Measurements from ENCODE around the gene ITGAL. TPM values are rescaled to one million over a fixed set of nuclear protein-coding genes. Genes with fewer than 3 reads are reported as not detected.

Gene ITGAL
- total RNA-seq, 1 donor from 2014 or later = 0.04 TPM

DNA sequence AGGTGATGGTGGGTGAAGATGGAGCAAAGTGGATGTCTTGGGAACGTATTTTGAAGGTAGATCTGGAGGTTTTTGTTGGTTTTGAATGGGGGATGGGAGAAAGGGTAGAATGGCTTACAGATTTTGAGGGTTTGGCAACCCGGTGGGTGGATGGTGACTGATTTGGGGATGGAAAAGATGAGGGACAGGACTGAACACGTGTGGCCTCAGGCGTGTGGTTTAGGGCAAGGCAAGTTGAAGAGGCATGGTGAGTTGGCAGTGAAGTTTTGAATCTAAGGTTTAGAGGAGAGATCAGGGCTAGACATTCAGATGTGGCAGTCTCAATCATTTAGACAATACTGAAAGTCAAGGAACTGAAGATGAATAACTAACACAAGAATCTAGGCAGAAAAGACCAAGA is 37.7 kb upstream of the ITGAL start:
- Histone ChIP-seq H3K27me3 (ENCODE audit: control insufficient read depth, insufficient read depth, low read length) (no peaks in the 10 kb centered on the region), H3K4me3 (ENCODE audit: low read depth, low read length) (no peak overlapping the region), H3K36me3 (ENCODE audit: control insufficient read depth, insufficient read depth, low read length) (no peaks in the 10 kb centered on the region)
- no peak for DNase-seq (ENCODE audit: low read depth)
- TF ChIP-seq, protein P1, sequence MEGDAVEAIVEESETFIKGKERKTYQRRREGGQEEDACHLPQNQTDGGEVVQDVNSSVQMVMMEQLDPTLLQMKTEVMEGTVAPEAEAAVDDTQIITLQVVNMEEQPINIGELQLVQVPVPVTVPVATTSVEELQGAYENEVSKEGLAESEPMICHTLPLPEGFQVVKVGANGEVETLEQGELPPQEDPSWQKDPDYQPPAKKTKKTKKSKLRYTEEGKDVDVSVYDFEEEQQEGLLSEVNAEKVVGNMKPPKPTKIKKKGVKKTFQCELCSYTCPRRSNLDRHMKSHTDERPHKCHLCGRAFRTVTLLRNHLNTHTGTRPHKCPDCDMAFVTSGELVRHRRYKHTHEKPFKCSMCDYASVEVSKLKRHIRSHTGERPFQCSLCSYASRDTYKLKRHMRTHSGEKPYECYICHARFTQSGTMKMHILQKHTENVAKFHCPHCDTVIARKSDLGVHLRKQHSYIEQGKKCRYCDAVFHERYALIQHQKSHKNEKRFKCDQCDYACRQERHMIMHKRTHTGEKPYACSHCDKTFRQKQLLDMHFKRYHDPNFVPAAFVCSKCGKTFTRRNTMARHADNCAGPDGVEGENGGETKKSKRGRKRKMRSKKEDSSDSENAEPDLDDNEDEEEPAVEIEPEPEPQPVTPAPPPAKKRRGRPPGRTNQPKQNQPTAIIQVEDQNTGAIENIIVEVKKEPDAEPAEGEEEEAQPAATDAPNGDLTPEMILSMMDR (IDR thresholded peaks at IDR 0.05; ENCODE audit: insufficient read depth, low read length, poor library complexity, severe bottlenecking) = no peak

DNA sequence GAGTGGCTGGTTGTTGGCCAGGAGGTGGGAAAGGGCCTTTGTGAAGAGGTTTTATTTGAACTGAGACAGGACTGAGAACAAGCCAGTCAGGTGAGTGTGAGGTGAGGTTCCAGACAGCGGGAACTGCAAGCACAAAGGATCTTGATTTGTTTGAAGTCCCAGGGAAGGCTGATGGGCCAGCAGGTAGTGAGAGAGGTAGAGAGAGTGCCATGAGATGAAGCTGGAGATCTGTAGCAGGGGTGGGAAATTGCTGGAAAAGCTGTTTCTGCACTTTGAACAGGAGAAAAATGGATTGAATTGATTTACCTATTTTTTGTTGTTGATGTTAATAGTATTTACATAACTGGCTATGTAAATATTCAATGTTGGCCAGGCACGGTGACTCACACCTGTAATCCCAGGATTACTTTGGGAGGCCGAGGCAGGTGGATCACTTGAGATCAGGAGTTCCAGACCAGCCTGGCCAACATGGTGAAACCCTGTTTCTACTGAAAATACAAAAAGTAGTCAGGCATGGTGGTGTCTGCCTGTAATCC is 35.0 kb upstream of the ITGAL start:
- Histone ChIP-seq H3K27me3 (ENCODE audit: control insufficient read depth, insufficient read depth, low read length) (no peaks in the 10 kb centered on the region), H3K36me3 (ENCODE audit: control insufficient read depth, insufficient read depth, low read length) (no peaks in the 10 kb centered on the region), H3K4me3 (ENCODE audit: low read depth, low read length) (no peak overlapping the region)
- TF ChIP-seq, protein P1 (IDR thresholded peaks at IDR 0.05; ENCODE audit: insufficient read depth, low read length, poor library complexity, severe bottlenecking) = no peak
- no peak for DNase-seq (ENCODE audit: low read depth)

DNA sequence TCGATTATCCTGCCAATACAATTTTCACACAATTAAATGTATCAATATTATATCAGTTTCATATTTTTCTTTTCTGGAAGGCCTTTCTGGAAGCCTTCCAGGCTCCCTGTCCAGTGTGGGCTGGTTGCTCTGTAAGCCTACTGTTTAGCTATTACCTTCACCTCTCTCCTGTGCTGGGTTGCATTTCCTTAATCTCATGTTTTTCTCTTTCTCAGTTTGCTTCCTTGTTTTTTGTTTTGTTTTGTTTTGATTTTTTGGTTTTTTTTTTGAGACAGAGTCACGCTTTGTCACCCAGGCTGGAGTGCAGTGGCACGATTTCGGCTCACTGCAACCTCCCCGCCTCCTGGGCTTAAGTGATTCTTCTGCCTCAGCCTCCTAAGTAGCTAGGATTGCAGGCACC is 33.7 kb upstream of the ITGAL start:
- no peaks in the 10 kb centered on the region for H3K27me3 ChIP-seq (ENCODE audit: control insufficient read depth, insufficient read depth, low read length)
- TF ChIP-seq, protein P1 (IDR thresholded peaks at IDR 0.05; ENCODE audit: insufficient read depth, low read length, poor library complexity, severe bottlenecking) = no peak
- no peaks in the 10 kb centered on the region for H3K36me3 ChIP-seq (ENCODE audit: control insufficient read depth, insufficient read depth, low read length)
- no peak overlapping the region for H3K4me3 ChIP-seq (ENCODE audit: low read depth, low read length)
- no peak for DNase-seq (ENCODE audit: low read depth)

DNA sequence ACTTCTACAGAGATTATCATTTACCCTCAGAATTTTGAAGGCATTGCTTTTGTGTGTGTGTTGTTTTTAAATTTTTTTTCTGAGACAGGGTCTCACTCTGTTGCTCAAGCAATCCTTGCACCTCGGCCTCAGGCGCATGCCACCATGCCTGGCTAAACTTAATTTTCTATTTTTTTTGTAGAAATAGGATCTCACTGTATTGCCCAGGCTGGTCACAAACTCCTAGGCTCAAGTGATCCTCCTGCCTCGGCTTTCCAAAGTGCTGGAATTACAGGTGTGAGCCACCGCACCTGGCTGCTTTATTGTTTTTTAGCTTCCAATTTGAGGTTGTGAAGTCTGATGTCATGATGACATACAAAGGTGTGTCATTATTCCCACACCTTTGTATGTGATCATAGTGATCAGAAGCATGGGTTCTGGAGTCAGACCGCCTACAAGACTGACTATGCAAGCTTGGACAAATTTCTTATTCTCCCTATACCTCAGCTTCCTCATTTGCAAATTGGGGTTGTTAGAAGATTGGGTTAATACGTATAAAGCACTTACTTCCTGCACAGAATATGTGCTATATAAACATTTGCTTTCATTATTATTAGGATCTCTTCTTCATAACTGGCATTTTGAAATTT is 32.7 kb upstream of the ITGAL start:
- Histone ChIP-seq H3K27me3 (ENCODE audit: control insufficient read depth, insufficient read depth, low read length) (no peaks in the 10 kb centered on the region), H3K36me3 (ENCODE audit: control insufficient read depth, insufficient read depth, low read length) (peaks cover 1% of the 10 kb centered on the region), H3K4me3 (ENCODE audit: low read depth, low read length) (no peak overlapping the region)
- no peak for DNase-seq (ENCODE audit: low read depth)
- TF ChIP-seq, protein P1 (IDR thresholded peaks at IDR 0.05; ENCODE audit: insufficient read depth, low read length, poor library complexity, severe bottlenecking) = no peak

DNA sequence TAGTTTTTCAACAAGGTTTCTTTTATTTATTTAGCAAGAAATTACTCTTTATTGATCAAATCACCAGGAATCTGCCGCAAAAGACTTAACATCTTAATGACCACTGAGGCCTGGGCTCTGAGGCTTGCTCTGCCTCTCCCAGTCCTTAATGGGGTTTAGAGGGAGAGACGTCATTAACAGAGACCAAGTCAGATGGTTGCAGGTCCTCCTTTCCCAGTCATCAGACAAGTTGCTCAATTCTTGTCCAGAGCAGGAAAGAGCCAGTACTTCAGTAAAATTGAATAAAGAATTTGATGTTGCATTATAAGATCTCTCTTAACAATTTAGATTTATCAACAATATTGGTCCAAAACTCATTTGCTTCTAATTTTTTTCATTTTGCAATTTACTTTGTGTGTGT is 28.9 kb upstream of the ITGAL start:
- Histone ChIP-seq H3K4me3 (ENCODE audit: low read depth, low read length) (no peak overlapping the region), H3K27me3 (ENCODE audit: control insufficient read depth, insufficient read depth, low read length) (no peaks in the 10 kb centered on the region), H3K36me3 (ENCODE audit: control insufficient read depth, insufficient read depth, low read length) (peaks cover 2% of the 10 kb centered on the region)
- TF ChIP-seq, protein P1 (IDR thresholded peaks at IDR 0.05; ENCODE audit: insufficient read depth, low read length, poor library complexity, severe bottlenecking) = no peak
- DNase-seq (ENCODE audit: low read depth) = no peak

All from kidney epithelial cell (primary cell).